LHCN-M2 (cell line): ENCODE results near the gene YOD1. TPM values are rescaled to one million over a fixed set of nuclear protein-coding genes. Genes with fewer than 3 reads are reported as not detected.
A peak's percentile ranks its signal among the peaks of the same experiment; 100 is the strongest.

Source experiments
- DNase-seq: peaks from one replicate; pipeline ENCODE4 v3.0.0-alpha.2; 2012; ENCODE audit warnings: low read depth
- polyA plus RNA-seq: library from polyadenylated mRNA; unstranded; fragments of >200 nt; gene quantifications from one replicate; pipeline ENCODE4 v1.2.1, GENCODE V29; 2012; ENCODE audit warnings: missing spikeins
- total RNA-seq: library from RNA; depleted of rRNA; stranded (reverse); fragments of >200 nt; gene quantifications from 2 replicates; pipeline ENCODE4 v1.2.3, GENCODE V29; 2014; rRNA removed

The YOD1 gene
- 5.0 and 5.6 TPM in 2 replicates for total RNA-seq
- polyA plus RNA-seq, result 1.6 TPM

DNA sequence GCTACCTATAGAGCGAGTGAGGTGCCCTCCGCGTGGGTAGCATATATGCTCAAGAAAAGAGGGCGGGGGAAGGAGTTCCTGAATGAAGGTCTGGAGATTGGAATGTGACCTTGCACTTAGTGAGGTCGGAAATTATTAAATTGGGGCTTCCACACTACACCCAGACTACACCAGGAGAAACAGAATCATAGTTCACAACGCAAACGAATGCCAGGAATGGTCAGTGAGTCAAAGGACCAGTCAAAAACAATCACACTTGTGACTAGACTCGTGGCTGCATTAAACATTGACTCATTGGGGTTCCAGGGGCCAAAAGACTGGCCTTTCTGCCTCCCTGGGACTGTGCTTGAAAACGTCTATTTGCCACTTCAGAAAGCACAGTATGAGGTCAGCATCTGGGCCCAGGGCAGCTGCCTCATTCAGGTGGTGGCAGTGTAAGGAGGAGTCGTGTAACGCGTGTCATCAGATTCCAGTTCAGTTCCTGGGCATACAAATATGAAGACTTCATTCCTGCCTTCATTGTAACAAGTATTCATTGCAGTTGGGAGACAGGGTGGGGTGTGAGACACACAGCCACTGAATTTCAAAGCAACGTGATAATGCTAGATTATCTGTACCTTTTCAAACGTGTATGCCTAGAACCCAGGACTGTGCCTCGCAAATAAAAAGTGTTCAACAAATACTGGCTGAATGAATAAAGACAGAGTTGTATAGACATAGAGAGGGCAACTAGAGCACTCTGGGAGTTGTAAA lies at the start of gene YOD1:
Gene YOD1, minus strand, starts transcription at position 18 of the 753 bp plus-strand sequence. CDS start 178 bp downstream, outside the sequence.
- DNase-seq, result peak; percentile 37

DNA sequence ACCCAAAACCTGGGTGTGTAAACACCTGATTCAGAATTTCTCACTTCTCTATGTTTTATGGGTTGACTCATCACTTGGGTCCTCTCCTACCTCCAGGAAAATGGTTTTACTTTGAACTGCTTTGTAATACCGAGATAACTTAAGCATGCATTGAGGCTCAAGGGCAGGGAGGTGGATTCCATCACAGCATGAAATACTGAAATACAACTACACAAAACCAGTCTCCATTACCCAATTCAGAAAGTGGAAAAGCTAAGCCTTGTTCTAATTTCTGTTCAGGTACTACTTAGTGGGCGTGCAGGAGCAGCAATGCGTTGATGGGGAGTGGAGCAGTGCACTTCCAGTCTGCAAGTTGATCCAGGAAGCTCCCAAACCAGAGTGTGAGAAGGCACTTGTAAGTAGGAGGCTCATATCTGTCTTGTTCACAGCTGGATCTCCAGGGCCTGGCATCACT lies 46.9 kb upstream of the YOD1 start:
- DNase-seq, result no peak

DNA sequence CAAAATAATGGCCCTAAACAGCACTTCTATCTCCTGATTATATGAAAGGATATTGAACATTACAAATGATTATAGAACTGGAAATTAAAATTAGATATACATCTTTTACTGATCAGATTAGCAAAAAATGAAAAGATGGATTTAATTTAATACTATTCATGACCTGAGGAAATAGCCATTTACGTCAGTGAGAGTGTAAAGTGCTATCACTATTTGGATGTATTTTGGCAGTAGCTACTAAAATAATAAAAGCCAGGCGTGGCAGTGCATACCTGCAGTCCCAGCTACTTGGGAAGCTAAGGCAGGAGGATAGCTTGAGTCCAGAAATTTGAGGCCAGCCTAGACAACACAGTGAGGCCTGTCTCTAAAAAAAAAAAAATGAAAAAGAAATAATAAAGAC lies 42.9 kb upstream of the YOD1 start:
- DNase-seq, result no peak

DNA sequence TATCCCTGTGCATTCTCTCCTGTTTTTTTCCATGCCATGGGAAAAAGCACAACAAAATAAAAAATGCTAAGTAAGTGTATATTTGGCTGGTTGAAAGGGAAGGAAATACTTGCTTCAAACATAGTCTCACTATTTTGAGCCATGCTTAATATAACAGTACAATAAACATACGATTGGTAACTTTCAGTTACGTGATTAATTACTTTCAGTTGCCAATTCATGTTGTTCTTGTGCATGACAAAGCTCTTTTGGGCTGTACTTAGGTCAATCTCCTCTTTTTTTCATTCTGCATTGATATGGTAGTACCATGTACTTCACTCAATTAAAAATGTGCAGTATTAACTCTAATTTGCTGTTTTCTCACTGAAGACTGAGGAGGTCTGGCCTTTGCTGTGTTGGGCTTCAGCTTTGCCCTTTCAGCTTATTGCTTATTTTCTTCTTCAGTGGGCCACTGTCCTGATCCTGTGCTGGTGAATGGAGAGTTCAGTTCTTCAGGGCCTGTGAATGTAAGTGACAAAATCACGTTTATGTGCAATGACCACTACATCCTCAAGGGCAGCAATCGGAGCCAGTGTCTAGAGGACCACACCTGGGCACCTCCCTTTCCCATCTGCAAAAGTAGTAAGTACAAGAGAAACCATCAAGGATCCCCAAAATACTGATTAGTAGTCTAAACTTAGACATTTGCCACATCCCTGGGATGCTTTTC lies 40.3 kb upstream of the YOD1 start:
- DNase-seq, result no peak

DNA sequence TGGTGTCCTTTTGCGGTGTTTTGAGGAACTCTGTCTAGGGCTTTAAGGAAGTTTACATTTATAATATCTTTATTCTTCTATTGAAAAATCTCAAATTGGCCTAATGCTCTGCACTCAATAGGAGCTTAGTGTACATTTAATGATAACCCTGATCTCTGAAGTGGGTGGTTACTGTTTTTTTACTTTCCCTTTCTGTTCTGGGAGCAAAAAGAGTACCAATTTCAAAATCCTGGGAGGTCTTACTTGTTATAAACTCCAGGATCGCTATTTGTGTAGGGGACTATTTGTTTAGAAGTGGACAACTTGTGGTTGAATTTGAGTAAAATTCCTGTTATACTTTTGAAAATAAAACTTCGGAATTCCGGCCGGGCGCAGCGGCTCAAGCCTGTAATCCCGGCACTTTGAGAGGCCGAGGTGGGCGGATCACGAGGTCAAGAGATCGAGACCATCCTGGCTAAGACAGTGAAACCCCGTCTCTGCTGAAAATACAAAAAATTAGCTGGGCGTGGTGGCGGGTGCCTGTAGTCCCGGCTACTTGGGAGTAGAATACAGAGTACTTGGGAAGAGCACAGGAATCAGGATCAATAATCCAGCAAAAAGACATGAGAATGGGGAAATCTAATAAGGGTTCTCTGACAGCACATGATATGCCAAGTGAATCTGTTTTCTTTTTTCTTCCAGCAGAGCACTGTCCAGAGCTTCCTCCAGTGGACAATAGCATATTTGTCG lies 38.8 kb upstream of the YOD1 start:
- DNase-seq, result no peak

DNA sequence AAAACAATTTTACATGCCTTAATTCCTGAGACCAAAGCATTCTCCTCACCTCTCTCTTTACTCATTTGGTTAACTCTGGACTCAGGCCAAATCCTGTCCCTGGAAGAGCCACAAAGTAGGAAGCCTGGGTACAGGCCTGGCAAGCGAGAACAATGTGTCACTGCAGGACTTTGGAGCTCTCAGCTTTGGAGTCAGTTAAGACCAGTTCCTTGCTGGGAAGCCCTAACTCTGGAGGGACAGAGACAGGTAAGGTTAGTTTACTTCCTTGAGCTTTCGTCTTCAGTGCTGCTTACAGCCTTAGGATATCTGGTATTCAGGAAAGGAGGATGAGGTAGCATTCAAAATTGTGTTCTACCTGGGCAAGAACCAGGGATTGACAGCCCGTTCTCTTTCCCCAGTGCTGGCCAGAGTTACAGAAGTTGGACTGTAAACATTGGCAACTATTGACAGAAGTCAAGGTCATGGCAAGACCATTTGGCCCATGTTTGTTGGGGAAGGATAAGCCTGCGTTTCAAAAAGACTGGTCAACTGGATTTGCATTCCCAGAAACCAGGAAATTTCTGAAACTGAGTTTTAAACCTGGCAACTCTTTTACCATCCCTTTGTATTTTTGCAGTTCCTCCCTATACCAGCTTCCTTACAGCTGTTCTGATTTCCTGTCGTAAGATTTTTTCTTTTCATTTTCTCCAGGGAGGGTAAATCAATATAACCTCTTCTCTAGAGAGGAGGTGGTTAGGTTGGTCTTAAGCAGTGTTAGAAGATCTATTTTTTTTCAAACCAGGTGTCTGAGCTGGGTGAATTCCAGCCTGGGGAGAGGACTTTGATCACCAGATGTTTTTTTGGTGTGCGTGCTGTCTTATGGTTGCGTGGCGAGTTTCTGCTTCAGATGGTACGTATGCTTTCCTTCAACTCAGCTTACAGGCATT lies 38.0 kb upstream of the YOD1 start, which contains the start of gene C4BPB:
Gene C4BPB, plus strand, starts transcription at position 160 of the 926 bp plus-strand sequence. Its CDS starts 672 bp downstream, at position 832.
- no peak for DNase-seq

DNA sequence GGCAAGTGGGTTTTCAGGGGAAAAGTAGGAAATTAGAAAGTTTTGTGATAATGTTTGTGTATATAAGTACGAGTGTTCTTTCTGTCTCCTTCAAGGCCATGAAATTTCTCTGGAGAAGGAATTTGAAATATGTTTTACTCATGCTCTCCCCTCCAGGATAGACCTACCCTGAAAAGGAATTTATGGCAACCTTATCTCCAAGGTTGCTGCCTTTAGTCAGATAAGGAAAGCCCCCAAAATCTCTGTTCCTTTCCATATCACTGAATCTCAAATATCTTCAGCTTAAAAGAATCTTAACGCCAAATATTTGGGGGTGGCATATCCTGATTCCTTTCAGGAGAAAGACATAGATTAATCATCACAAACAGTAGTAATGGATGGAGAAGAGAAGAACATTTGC lies 37.2 kb upstream of the YOD1 start:
- no peak for DNase-seq

DNA sequence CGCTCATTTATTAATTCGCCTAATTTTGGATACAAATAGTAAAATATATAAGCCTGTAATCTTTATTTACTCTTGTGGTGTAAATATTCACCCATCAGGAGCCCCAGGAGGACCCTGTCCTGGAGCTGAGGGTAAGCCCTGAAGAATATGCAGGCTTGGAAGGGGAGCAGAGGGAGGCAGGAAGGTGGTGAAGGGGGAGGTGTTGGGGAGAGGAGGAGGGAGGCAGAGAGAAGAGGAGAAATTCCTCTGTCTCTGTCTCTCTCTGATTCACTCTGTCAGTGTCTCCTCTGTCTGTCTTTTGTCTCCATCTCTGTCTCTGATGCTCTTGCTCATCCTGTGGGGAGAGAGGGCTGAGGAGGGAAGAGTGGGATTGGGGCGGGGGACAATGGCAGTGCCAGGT lies 34.9 kb upstream of the YOD1 start:
- no peak for DNase-seq

DNA sequence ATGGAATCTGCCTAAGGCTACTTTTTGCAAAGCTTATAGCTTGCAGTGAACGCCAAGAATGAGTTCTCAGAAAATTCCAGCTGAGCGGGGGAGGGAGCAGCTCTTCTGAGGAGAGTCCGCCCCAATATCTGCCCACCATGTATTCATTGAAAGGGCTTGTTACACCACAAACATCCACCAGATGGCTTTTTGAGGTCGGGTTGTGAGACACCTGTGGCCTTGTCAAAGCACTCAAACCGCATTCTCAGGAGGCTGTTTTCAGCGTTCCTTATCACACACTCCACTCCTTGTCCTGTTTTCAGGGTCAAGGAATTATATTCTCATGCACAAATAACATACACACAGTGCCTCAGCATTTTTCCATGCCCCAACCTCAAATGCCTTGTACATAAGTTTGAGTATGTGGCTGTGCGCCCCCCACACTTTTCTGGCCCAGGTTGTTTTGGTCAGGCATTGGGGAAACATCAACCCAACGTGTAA lies 33.7 kb upstream of the YOD1 start:
- peak; percentile 53 for DNase-seq

DNA sequence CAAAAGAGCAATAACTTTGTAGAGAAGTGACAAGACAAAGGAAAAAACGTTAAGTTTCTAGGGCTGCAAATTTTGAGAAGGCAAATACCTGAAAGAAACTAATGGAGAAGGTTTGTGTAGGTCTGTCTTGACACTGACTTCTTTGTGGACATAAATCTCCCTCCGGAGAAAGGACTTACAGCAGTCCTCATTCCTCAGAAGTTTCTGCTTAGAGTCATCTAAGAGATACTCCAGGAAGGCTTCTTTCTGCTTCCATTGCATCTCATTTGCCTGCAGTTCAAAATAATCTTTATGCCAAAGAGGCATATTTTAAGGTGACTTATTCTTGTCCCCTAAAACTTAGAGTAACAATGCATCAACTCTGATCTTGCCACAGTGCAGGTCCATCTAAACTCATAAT lies 33.2 kb upstream of the YOD1 start:
- no peak for DNase-seq

DNA sequence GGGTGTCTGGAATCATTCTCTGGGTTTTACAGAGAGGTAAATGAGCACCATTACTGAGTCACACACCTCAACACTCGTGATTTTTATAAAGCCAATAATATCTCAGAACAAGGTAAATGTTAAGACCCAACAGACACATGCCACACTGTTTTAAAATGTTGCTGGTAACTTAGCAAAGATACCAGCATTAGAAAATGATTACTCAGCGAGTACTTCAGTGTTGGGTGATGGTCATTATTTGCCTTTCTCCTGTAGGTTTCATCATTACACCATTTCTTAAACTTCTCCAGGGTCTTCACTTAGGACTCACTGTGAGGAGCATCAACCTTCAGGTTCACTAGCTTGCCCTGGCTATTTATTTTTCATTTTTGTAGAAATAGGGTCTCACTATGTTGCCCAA lies 30.8 kb upstream of the YOD1 start:
- DNase-seq, result no peak

DNA sequence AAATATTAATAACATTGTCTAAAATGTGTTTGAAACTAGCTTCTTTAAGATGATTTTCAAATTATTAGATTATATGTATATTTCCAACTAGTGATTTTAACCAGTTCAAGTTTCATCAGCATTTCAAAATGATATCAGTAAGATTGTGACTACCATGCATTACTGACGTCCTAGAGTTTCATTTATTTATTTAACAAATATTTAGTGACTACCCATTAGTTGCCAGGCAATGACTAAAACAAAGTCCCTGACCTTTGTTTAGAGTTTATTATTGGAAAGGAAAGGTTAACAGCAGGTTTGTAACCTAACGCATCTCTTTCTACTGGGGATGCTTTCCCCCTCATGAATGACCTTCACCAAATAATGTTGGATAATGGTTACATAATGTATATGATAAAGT lies 30.1 kb upstream of the YOD1 start:
- DNase-seq, result no peak

DNA sequence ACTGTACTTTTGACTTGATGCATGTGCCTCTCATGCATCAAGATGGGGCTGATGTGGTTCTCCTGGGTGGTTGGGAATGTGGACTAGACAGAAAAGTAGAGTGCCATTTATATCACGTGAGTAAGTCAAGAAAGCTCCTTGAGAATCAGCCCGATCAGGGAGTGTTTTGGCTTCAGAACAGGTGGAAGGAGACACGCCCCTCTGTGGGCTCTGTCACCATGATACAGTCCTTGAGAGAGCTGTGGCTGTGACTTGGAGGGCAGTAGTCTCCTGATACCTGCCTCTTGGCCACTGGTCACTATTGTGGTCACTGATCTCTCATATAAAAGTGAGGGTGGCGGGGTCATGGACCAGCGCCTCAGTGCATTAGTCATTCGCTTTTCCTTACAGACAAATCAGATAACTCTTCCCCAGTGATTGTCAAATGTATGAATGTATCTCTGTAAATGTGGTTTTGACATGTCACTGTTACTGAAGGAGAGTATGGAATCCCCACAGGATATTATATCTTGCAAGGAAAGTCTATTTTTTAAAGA lies 28.8 kb upstream of the YOD1 start:
- DNase-seq, result no peak

DNA sequence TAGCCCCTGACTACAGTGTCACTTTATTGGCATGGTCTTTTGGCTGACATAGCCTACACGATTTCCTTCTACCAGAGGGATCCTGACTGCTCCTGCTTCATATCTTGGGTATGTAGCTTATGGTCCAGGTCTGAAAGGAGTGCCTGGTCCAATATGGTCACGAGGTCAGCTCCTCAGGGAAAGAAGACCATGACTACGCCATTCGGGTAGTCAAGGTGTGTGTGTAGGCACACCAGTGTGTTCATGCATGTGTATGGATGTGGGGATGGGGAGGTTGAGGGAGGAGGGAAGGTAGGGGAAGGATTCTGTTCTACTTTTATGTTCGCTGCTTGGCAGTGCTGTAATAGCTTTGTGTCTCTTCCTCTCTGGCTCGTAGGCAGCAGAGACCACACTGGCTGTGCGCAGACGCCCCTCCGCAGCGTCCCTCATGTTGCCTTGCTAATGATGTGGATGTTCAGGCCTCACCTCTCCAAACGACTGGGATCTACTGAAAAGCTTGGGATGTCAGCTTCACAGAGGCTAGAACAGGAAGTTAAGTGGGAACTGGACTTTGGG lies 27.6 kb upstream of the YOD1 start:
- no peak for DNase-seq

DNA sequence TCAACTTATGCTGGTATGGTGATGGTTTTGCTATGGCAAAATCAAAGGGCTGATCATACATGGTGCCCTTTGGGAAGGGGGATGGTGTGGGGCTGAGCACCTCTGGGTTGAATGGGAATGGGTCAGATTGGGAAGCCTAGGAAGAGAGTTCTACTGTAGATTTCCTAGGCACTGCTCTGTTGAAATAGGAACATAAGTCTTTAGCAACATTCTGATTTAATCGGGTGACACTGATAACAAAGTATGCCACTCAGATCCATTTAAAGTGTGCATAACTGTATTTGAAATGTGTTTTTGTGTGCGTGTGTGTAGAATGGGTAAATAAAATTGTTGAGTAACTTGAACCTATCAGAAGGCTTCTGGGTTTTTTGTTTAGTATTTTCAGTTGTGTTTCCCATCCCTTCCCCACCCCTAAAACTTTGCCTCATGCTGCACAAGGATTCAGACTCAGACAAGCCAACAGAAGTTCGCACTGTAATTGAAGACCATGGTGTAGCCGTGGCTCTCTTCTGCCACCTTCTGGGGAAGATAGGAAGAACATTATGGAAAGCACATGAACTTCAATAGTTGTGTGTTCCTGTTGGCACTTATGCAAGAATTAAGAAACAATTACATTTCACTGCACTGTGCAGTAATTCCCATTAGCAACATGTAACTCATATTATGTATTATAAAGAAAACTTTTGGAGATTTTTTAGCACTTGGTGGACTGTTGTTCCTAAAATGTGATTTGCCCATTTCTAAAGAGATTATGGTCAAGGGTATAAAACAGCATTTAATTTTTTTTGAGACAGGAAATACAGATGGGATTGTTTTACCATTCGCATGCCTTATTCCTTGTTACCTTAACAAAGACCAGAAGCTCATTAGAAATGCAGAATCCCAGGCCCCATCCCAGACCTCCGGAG lies 26.7 kb upstream of the YOD1 start:
- peak; percentile 73 for DNase-seq

DNA sequence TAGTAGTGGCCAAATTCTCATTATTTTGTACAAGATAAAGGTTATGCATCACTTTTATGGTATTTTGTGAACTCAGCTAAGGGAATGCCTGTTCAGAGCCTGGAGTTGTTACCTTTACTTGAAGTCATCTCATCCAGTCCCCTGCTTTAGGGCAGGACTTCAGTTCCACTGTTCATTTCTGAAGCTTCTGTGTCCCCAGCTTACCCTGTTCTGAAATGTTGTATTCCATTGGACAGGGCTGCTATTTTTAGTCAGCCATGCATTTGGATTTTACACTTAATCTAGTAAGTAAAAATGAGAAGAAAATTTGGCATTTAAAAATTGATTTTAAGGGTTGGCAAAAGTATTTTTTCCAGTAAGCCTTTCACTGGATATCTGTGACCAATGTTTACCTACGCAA lies 26.0 kb upstream of the YOD1 start:
- DNase-seq, result no peak

DNA sequence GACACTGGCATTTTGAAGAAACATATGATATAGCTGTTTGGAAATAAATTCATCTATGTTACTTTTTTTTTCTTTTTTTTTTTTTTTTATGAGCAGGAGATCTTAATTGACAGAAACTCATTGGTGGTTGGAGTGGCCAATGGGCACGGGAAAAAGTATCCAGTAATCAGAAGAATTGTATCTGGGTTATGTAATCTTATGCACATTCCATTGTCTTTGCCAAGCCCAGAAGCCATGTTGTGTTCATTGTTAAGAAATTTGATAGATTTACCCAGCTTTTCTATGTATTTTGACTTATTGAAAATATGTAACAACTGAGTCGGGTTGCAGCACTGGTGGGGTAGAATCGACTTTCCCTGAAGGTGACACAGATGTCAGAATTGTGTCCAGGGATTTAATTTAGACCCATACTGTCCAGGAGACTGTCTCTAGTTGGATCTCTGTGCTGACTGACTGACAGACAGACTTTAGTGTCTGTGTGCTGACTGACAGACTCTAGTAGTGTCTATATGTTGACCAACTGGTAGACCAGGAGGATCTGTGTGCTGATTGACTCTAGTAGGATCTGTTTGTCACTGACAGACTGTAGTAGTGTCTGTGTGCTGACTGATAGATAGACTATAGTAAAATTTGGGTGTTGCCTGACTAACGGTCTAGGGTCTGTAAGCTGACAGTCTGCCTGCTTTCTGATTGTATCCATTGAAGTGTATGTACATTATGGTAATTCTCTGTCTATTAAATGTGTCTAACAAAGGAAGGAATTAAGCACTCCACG lies 25.4 kb upstream of the YOD1 start:
- DNase-seq, result no peak
